ENCODE measurements around the gene NOP14. TPM values are rescaled to one million over a fixed set of nuclear protein-coding genes. Genes with fewer than 3 reads are reported as not detected.
A peak's percentile ranks its signal among the peaks of the same experiment; 100 is the strongest.

Gene NOP14
- total RNA-seq, 1 donor from 2014 or later, result 22.9 TPM

DNA sequence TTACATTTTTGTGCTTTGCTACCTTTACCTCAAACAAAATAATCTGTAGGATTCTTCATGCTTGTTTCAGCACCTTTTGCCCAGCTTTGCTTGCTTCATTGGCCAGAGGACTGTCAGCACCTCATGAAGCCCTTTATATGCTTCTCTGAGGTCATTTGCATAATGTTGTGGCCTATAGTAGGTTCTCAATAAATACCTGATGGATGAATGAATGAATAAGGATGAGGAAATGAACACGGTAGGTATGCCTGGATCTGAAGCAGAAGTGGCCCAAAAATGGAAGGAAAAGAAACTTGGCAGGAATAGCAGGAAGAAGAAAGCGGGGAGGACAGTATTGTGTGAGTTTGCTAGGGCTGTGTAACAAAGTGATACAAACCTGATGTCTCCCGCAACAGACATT is 8.1 kb upstream of the NOP14 start:
- peaks cover 8% of the 10 kb centered on the region for H3K27me3 Mint-ChIP-seq (ENCODE audit: unreplicated experiment)
- H3K27ac Mint-ChIP-seq (ENCODE audit: unreplicated experiment), result peak overlapping the region; percentile 80
- H3K36me3 Mint-ChIP-seq (ENCODE audit: low read depth, unreplicated experiment), result peaks cover 12% of the 10 kb centered on the region
- DNase-seq (ENCODE audit: low spot score), result no peak
- H3K4me3 Mint-ChIP-seq (ENCODE audit: unreplicated experiment), result no peak overlapping the region
- H3K4me1 Mint-ChIP-seq (ENCODE audit: unreplicated experiment), result peaks cover 6% of the 10 kb centered on the region
- H3K9me3 Mint-ChIP-seq (ENCODE audit: unreplicated experiment), result no peaks in the 10 kb centered on the region
- TF ChIP-seq, protein P1, sequence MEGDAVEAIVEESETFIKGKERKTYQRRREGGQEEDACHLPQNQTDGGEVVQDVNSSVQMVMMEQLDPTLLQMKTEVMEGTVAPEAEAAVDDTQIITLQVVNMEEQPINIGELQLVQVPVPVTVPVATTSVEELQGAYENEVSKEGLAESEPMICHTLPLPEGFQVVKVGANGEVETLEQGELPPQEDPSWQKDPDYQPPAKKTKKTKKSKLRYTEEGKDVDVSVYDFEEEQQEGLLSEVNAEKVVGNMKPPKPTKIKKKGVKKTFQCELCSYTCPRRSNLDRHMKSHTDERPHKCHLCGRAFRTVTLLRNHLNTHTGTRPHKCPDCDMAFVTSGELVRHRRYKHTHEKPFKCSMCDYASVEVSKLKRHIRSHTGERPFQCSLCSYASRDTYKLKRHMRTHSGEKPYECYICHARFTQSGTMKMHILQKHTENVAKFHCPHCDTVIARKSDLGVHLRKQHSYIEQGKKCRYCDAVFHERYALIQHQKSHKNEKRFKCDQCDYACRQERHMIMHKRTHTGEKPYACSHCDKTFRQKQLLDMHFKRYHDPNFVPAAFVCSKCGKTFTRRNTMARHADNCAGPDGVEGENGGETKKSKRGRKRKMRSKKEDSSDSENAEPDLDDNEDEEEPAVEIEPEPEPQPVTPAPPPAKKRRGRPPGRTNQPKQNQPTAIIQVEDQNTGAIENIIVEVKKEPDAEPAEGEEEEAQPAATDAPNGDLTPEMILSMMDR (IDR thresholded peaks at IDR 0.05; ENCODE audit: unreplicated experiment), result no peak

DNA sequence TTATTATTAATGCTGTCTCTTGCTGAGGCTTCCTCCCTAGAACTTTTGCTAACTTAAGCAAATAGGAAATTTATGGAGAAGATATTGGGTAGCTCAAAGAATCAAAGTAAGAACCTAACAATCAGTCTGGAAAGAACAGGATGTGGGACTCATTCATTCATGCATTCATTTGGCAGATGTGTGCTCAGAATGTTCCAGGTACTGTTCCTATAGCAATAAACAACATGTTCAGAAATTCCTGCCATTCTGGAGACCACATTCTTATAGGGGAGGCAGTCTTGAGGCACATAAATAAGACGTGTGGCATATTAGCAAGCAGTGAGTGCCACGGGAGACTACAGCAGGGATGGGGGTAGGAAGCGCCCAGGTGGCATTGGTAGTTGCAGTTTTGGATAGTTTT is 5.2 kb upstream of the NOP14 start:
- peaks cover 10% of the 10 kb centered on the region for H3K4me1 Mint-ChIP-seq (ENCODE audit: unreplicated experiment)
- H3K27ac Mint-ChIP-seq (ENCODE audit: unreplicated experiment), result peak overlapping the region; percentile 54
- H3K4me3 Mint-ChIP-seq (ENCODE audit: unreplicated experiment), result no peak overlapping the region
- peaks cover 17% of the 10 kb centered on the region for H3K36me3 Mint-ChIP-seq (ENCODE audit: low read depth, unreplicated experiment)
- DNase-seq (ENCODE audit: low spot score), result no peak
- no peaks in the 10 kb centered on the region for H3K9me3 Mint-ChIP-seq (ENCODE audit: unreplicated experiment)
- TF ChIP-seq, protein P1 (IDR thresholded peaks at IDR 0.05; ENCODE audit: unreplicated experiment), result no peak
- H3K27me3 Mint-ChIP-seq (ENCODE audit: unreplicated experiment), result peaks cover 11% of the 10 kb centered on the region

DNA sequence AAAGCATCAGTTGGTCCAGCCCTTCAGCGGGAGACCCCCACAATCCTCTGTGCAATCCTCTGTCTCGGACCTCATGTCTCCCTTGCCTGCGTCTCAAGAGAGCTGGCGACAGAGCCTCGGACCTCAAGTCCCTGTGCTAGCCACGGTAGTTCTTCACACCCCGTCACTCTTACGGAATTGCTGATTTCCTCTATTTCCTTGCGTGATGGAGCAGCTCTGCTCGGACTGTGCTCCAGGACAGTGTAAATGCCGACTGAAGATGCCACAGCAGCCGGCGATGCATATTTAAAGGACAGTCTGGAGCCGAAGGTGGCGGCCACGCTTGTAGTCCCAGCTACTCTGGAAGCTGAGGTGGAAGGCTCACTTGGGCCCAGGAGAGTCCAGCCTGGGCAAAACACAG is 2.1 kb upstream of the NOP14 start:
- H3K27me3 Mint-ChIP-seq (ENCODE audit: unreplicated experiment), result peaks cover 8% of the 10 kb centered on the region
- peak overlapping the region; percentile 84 for H3K4me3 Mint-ChIP-seq (ENCODE audit: unreplicated experiment)
- peaks cover 23% of the 10 kb centered on the region for H3K4me1 Mint-ChIP-seq (ENCODE audit: unreplicated experiment)
- H3K36me3 Mint-ChIP-seq (ENCODE audit: low read depth, unreplicated experiment), result peaks cover 5% of the 10 kb centered on the region
- no peak for DNase-seq (ENCODE audit: low spot score)
- TF ChIP-seq, protein P1 (IDR thresholded peaks at IDR 0.05; ENCODE audit: unreplicated experiment), result no peak
- no peaks in the 10 kb centered on the region for H3K9me3 Mint-ChIP-seq (ENCODE audit: unreplicated experiment)
- H3K27ac Mint-ChIP-seq (ENCODE audit: unreplicated experiment), result no peak overlapping the region

DNA sequence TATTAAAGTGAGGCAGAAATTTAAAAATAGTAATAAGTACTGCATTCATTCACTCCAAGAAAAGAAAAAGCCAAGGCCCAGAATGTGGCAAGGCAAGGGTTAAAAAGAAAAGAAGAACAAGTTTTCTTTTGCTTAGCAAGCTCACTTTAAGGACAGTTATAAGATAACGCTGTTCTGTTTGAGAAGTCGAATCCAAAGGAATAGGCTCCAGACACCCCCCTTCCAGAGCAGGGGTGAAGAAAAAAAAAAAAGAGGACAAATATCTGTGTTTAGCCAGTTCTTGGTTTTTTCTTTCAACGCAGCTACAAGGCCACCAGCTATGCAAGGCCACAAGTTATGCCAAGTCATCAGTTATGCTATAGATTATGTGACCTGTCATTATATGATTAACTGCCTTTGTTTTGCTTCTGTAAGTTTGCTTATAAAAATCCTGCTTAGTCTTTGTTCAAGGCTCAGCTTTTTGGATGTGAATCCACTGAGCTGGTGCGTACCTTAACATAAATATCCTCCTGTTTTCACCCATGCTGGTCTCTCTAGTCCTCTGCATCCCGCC is 1.6 kb upstream of the NOP14 start:
- H3K9me3 Mint-ChIP-seq (ENCODE audit: unreplicated experiment), result no peaks in the 10 kb centered on the region
- DNase-seq (ENCODE audit: low spot score), result no peak
- peak overlapping the region; percentile 59 for H3K27ac Mint-ChIP-seq (ENCODE audit: unreplicated experiment)
- H3K4me3 Mint-ChIP-seq (ENCODE audit: unreplicated experiment), result peak overlapping the region; percentile 96
- H3K36me3 Mint-ChIP-seq (ENCODE audit: low read depth, unreplicated experiment), result peaks cover 5% of the 10 kb centered on the region
- H3K27me3 Mint-ChIP-seq (ENCODE audit: unreplicated experiment), result peaks cover 8% of the 10 kb centered on the region
- TF ChIP-seq, protein P1 (IDR thresholded peaks at IDR 0.05; ENCODE audit: unreplicated experiment), result no peak
- H3K4me1 Mint-ChIP-seq (ENCODE audit: unreplicated experiment), result peaks cover 23% of the 10 kb centered on the region

DNA sequence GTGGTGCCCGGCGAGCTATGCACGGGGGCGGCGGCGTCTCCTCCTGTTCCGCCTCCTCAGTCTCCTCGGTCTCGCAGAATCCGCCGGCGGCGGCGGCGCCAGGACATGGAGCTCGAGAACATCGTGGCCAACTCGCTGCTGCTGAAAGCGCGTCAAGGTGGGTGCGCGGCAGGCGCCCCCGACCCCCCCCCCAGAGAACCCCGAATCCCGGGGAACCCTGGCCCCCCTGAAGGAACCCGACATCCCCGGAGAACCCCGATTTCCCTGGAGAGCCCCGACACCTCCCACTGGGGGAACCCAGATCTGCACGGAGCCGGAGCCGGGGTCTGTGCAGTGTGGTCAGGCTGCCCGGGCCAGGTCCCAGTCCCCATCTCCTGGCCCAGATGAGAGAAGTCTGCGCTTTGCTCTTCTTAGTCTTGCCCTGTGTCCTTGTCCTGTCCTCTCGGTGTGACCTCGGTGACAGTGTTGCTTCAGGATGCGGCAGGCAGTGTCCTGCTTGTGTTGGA is 813 bp upstream of the NOP14 start:
- H3K27ac Mint-ChIP-seq (ENCODE audit: unreplicated experiment), result peak overlapping the region; percentile 59
- H3K9me3 Mint-ChIP-seq (ENCODE audit: unreplicated experiment), result no peaks in the 10 kb centered on the region
- peaks cover 27% of the 10 kb centered on the region for H3K4me1 Mint-ChIP-seq (ENCODE audit: unreplicated experiment)
- TF ChIP-seq, protein P1 (IDR thresholded peaks at IDR 0.05; ENCODE audit: unreplicated experiment), result no peak
- H3K27me3 Mint-ChIP-seq (ENCODE audit: unreplicated experiment), result peaks cover 8% of the 10 kb centered on the region
- peak overlapping the region; percentile 96 for H3K4me3 Mint-ChIP-seq (ENCODE audit: unreplicated experiment)
- peak; percentile 53 for DNase-seq (ENCODE audit: low spot score)
- peaks cover 5% of the 10 kb centered on the region for H3K36me3 Mint-ChIP-seq (ENCODE audit: low read depth, unreplicated experiment)
